Esophagus squamous epithelium (tissue), 4 donors: ENCODE data around the gene N4BP2.

Source experiments
- CTCF ChIP-seq, 6 experiments: fragments of 450-650 bp in 4 of 6; fragments of 200-600 bp in 2 of 6; sonication (generic) in 2 of 6; IDR thresholded peaks; one replicate each; pipeline ENCODE4 v1.5.1; 2016 to 2019; ENCODE audit warnings: antibody characterized with exemption in 6 of 6, mild to moderate bottlenecking in 4 of 6, moderate library complexity in 4 of 6
- POLR2A ChIP-seq, 4 donors: fragments of 450-650 bp; IDR thresholded peaks; one replicate each; pipeline ENCODE4 v1.6.1; 2017; ENCODE audit warnings: antibody characterized with exemption in 4 of 4, mild to moderate bottlenecking in 4 of 4, moderate library complexity in 3 of 4

- TF ChIP-seq CTCF (IDR thresholded peaks at IDR 0.05) (no peak), POLR2A (IDR thresholded peaks at IDR 0.05) (no peak)
Measured at GRCh38 chr4:40130401-40131036, 73.9 kb downstream of the N4BP2 start.
